Esophagus muscularis mucosa (tissue), 4 donors: ENCODE measurements around the gene RPH3AL. TPM values are rescaled to one million over a fixed set of nuclear protein-coding genes. Genes with fewer than 3 reads are reported as not detected.

ENCODE experiments used
- DNase-seq: peaks from one replicate; pipeline ENCODE4 v3.0.0-alpha.2; 2017; ENCODE audit errors: extremely low spot score
- H3K27ac ChIP-seq, 4 donors: fragments of 200-600 bp; sonication (generic); replicated peaks in 1 of 4; 1 replicate in 3 of 4; 2 replicates in 1 of 4; pipeline ENCODE4 v1.5.1; 2016 to 2019; ENCODE audit warnings: mild to moderate bottlenecking in 1 of 4
- H3K27me3 ChIP-seq, 4 donors: fragments of 200-600 bp; sonication (generic); one replicate each; pipeline versions ENCODE4 v1.5.1 to v1.6.0; 2016 to 2019
- H3K36me3 ChIP-seq, 4 donors: fragments of 200-600 bp; sonication (generic); one replicate each; pipeline ENCODE4 v1.5.1; 2016 to 2019
- H3K4me1 ChIP-seq, 4 donors: fragments of 200-600 bp; sonication (generic); one replicate each; pipeline ENCODE4 v1.5.1; 2016 to 2019
- H3K4me3 ChIP-seq, 4 donors: fragments of 200-600 bp; sonication (generic); 1 replicate in 2 of 4; 2 replicates in 2 of 4; pipeline ENCODE4 v1.5.1; 2016 to 2019; ENCODE audit warnings: mild to moderate bottlenecking in 4 of 4, moderate library complexity in 1 of 4
- H3K9me3 ChIP-seq, 4 donors: fragments of 200-600 bp; sonication (generic); 1 replicate in 3 of 4; 2 replicates in 1 of 4; pipeline ENCODE4 v1.5.1; 2016 to 2019
- EP300 ChIP-seq: sonication (generic); formaldehyde crosslinking; IDR thresholded peaks from one replicate; pipeline ENCODE4 v1.6.1; 2017; ENCODE audit warnings: antibody characterized with exemption
- POLR2A ChIP-seq: fragments of 450-650 bp; IDR thresholded peaks from one replicate; pipeline ENCODE4 v1.6.1; 2017; ENCODE audit warnings: antibody characterized with exemption, moderate library complexity, mild to moderate bottlenecking, low read depth
- POLR2AphosphoS5 ChIP-seq, 2 donors: sonication (generic); formaldehyde crosslinking; IDR thresholded peaks; one replicate each; pipeline ENCODE4 v1.6.1; 2017; ENCODE audit warnings: antibody characterized with exemption in 2 of 2
- WGBS: methylation state at CpG from one replicate; pipeline ENCODE4 v1.1.5; 2018; 5-methylcytosine and 5-hydroxymethylcytosine counted together
- intact Hi-C: fragments of 100-400 bp; cut with DNase I; formaldehyde crosslinking; loops from one replicate; pipeline ENCODE4 v1.15.1; 2023
- total RNA-seq, 4 donors: library from RNA; depleted of rRNA; stranded (reverse); fragments of >200 nt; gene quantifications; one replicate each; pipeline versions ENCODE4 v1.1.0 to v1.2.1, GENCODE V29; 2016
- TF ChIP-seq, protein P1 (sequence below), 3 experiments: fragments of 200-600 bp in 2 of 3; fragments of 450-650 bp in 1 of 3; sonication (generic) in 2 of 3; IDR thresholded peaks; one replicate each; pipeline ENCODE4 v1.5.1; 2017 to 2019; ENCODE audit warnings: antibody characterized with exemption in 3 of 3, mild to moderate bottlenecking in 2 of 3, moderate library complexity in 1 of 3

Gene RPH3AL
- total RNA-seq, 4 donors from 2014 or later: 8.7 to 21.0 (median 14.8) TPM

DNA sequence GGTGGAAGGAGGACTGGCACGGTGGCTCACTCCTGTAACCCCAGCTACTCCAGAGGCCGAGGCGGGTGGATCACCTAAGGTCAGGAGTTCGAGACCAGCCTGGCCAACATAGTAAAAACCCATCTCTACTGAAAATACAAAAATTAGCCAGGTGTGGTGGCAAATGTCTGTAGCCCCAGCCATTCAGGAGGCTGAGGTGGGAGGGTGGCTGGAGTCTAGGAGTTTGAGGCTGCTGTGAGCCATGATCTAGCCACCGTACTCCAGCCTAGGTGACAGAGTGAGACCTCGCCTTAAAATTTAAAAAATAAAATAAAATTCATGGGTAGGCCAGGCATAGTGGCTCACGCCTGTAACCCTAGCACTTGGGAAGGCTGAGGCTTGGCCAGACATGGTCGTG is 1.2 kb upstream of the RPH3AL start:
- Histone ChIP-seq H3K4me1 (peaks cover 34 to 59% (median 42%) of the 10 kb centered on the region in 4 donors), H3K36me3 (no peaks in the 10 kb centered on the region), H3K4me3 (no peak overlapping the region), H3K27ac (no peak overlapping the region), H3K9me3 (no peaks in the 10 kb centered on the region), H3K27me3 (peaks cover 0 to 5% (median 0%) of the 10 kb centered on the region in 4 donors)
- 93% methylated on average over 8 of the region's 8 CpGs for WGBS
- intact Hi-C loops: no loop called here
- TF ChIP-seq POLR2A (no peak), POLR2AphosphoS5 (IDR thresholded peaks at IDR 0.05) (no peak), EP300 (no peak)
- TF ChIP-seq, protein P1, sequence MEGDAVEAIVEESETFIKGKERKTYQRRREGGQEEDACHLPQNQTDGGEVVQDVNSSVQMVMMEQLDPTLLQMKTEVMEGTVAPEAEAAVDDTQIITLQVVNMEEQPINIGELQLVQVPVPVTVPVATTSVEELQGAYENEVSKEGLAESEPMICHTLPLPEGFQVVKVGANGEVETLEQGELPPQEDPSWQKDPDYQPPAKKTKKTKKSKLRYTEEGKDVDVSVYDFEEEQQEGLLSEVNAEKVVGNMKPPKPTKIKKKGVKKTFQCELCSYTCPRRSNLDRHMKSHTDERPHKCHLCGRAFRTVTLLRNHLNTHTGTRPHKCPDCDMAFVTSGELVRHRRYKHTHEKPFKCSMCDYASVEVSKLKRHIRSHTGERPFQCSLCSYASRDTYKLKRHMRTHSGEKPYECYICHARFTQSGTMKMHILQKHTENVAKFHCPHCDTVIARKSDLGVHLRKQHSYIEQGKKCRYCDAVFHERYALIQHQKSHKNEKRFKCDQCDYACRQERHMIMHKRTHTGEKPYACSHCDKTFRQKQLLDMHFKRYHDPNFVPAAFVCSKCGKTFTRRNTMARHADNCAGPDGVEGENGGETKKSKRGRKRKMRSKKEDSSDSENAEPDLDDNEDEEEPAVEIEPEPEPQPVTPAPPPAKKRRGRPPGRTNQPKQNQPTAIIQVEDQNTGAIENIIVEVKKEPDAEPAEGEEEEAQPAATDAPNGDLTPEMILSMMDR (IDR thresholded peaks at IDR 0.05): no peak
- DNase-seq: no peak

DNA sequence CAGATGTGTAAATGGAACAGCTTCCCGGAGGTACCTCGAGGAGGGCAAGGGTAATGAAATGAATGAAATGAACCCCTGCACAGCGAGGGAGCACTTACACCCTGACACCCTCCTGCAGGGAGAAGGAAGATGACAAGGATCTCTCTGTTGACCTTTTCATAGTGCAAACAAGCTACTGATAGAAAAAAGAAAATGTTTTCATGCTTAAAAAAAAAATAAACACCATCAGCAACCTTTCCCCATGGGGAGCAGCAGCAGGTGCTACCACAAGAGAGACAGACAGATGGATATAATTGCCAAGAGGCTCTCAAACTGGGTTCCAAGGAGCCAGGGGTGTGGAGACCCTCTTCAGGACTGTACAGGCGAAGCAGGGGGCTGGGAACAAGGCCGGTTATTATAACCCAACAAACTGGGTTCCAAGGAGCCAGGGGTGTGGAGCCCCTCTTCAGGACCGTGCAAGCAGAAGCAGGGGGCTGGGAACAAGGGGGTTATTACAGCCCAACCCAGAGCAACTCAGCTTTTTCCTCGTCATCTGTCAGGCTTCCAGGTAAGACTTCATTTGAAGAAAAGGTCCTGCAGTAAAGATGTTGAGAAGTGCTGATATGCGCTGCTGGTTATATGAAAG is 718 bp upstream of the RPH3AL start:
- intact Hi-C loops: no loop called here
- Histone ChIP-seq H3K9me3 (no peaks in the 10 kb centered on the region), H3K4me1 (peaks cover 38 to 64% (median 44%) of the 10 kb centered on the region in 4 donors), H3K4me3 (no peak overlapping the region), H3K36me3 (no peaks in the 10 kb centered on the region), H3K27ac (peak overlapping the region; percentile 62 to 81 (median 76)), H3K27me3 (peaks cover 0 to under 1% (median 0%) of the 10 kb centered on the region in 4 donors)
- DNase-seq: no peak
- TF ChIP-seq, protein P1 (IDR thresholded peaks at IDR 0.05): no peak
- TF ChIP-seq POLR2A (no peak), POLR2AphosphoS5 (IDR thresholded peaks at IDR 0.05) (no peak), EP300 (no peak)
- WGBS: 26% methylated on average over 7 of the region's 8 CpGs

DNA sequence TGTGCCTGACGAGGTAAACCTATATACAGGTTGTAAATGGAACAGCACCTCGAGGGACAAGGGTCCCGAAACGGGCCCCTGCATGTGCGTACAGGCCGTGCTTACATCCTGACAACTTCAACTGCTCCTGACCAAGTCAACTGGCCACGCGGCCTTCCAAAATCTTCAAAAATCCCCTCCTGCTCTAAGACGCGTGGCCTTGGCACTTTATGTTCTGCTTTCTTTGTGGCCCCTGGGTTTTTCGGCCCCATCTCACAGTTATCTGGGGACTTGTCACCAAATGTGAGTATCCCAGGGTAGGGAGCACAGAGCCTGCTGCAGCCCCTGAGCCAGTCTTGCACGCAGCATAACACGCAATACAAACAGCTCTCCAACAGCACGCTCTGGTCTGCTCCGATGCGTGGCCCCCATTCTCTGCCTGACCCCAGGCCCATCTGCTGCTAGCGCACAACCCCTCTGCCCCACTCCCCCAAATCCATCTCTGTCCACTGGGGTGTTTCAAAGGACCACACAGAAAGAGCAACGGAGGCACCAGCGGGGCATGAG is 659 bp downstream of the RPH3AL start:
- intact Hi-C loops: no loop called here

DNA sequence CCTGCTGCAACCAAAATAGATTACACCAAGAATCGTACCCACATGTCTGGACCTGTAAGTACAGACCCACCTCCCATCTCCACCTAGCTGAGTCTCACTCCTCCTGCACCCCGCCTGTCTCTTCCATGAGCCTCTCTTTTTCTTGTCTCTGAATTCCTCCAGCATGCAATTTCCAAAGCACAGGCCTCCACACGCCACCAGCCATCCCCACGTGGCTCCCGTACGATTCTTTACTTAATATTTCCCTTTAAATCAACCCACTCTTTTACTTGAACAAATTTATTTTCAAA is 1.2 kb downstream of the RPH3AL start:
- Histone ChIP-seq H3K27me3 (no peaks in the 10 kb centered on the region), H3K36me3 (no peaks in the 10 kb centered on the region), H3K4me3 (no peak overlapping the region), H3K27ac (peak overlapping the region; percentile 62 to 81 (median 76)), H3K4me1 (peaks cover 31 to 63% (median 44%) of the 10 kb centered on the region in 4 donors), H3K9me3 (no peaks in the 10 kb centered on the region)
- intact Hi-C loops: no loop called here
- WGBS: 87% methylated on average over 6 of the region's 6 CpGs
- no peak for DNase-seq
- no peak for TF ChIP-seq POLR2A
- no peak for TF ChIP-seq EP300
- no peak for TF ChIP-seq POLR2AphosphoS5 (IDR thresholded peaks at IDR 0.05)
- TF ChIP-seq, protein P1 (IDR thresholded peaks at IDR 0.05): no peak

More for the DNA sequence above, 659 bp downstream of the RPH3AL start:
- Histone ChIP-seq H3K9me3 (no peaks in the 10 kb centered on the region), H3K4me3 (peak overlapping the region in 1 of 4 donors; percentile 27), H3K27me3 (no peaks in the 10 kb centered on the region), H3K4me1 (peaks cover 31 to 63% (median 44%) of the 10 kb centered on the region in 4 donors), H3K27ac (peak overlapping the region; percentile 62 to 81 (median 76)), H3K36me3 (no peaks in the 10 kb centered on the region)
- DNase-seq: no peak
- WGBS: 92% methylated on average over 19 of the region's 19 CpGs
- TF ChIP-seq EP300: no peak
- TF ChIP-seq POLR2AphosphoS5 (IDR thresholded peaks at IDR 0.05): no peak
- TF ChIP-seq, protein P1 (IDR thresholded peaks at IDR 0.05): no peak
- TF ChIP-seq POLR2A: no peak
